ENCODE data around the gene KCNMA1. TPM values are rescaled to one million over a fixed set of nuclear protein-coding genes. Genes with fewer than 3 reads are reported as not detected.
"Not testable (repeated sequence)": the region's sequence is repeated elsewhere in the genome, so short reads cannot be mapped to it uniquely, and the experiment has no call there.

Gene KCNMA1
- total RNA-seq, 2 experiments from 2014 or later = not detected

DNA sequence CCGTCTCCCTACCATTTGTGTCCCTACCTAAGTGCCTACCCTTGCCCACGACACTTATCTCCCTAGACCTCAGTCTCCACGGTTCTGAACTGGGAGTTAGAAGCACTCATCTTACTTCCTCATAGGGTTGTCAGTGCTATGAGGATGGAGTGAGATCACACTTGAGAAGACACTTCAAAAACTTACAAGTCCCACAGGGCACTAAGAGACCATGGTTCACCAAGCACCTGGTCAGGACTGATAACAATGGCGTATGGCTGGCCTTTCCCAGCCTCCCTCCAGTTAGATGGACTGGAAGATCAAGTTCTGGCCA lies 43.2 kb downstream of the KCNMA1 start:
- intact Hi-C loops (cut with micrococcal nuclease) = no loop called here
- no peak for DNase-seq
- no peak overlapping the region for H3K27ac Mint-ChIP-seq
- no peaks in the 10 kb centered on the region for H3K9me3 Mint-ChIP-seq
- no peak overlapping the region for H3K4me3 Mint-ChIP-seq
- no peaks in the 10 kb centered on the region for H3K27me3 Mint-ChIP-seq
- H3K4me1 Mint-ChIP-seq (ENCODE audit: low read depth) = no peaks in the 10 kb centered on the region
- CTCF ChIA-PET = no interaction called here
- no peaks in the 10 kb centered on the region for H3K36me3 Mint-ChIP-seq
- POLR2A ChIA-PET = no interaction called here

DNA sequence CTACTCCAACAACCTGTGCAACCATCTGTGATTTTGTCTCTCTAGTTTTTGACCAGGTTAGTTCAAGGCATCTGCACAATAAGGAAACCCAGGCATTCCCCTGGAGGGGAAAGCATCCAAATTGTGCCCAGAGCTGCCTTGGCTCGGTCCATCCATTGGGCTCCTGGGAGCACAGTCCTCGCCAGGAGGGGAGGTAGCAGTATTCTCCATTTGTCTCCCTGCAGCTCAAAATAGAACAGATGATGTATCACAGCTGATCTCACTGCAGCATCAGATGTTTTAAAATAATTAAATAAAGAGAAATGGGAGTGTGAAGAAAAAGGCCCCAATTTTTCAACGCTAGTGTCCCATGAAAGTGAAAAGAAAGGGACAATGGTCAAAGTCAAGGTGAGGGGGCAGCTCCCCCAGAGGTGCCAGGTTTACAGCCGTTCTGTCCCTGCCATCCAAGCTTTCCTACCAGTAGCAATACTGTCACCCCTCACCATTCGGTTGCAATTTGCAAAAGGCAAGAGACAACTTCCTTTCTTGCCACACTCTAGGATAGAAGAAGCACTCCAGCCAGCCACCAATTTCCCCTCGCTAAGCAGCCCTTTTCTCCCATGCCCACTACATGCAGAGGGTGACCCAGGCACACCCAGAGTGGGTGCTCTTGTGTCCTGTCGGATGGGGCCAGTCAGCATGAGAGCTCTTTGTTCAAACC lies 43.7 kb downstream of the KCNMA1 start:
- intact Hi-C loops (cut with micrococcal nuclease) = no loop called here
- Mint-ChIP-seq H3K4me1 (ENCODE audit: low read depth) (no peaks in the 10 kb centered on the region), H3K36me3 (no peaks in the 10 kb centered on the region), H3K27me3 (no peaks in the 10 kb centered on the region), H3K4me3 (no peak overlapping the region), H3K27ac (no peak overlapping the region), H3K9me3 (no peaks in the 10 kb centered on the region)
- CTCF ChIA-PET = no interaction called here
- POLR2A ChIA-PET = no interaction called here
- DNase-seq = no peak

DNA sequence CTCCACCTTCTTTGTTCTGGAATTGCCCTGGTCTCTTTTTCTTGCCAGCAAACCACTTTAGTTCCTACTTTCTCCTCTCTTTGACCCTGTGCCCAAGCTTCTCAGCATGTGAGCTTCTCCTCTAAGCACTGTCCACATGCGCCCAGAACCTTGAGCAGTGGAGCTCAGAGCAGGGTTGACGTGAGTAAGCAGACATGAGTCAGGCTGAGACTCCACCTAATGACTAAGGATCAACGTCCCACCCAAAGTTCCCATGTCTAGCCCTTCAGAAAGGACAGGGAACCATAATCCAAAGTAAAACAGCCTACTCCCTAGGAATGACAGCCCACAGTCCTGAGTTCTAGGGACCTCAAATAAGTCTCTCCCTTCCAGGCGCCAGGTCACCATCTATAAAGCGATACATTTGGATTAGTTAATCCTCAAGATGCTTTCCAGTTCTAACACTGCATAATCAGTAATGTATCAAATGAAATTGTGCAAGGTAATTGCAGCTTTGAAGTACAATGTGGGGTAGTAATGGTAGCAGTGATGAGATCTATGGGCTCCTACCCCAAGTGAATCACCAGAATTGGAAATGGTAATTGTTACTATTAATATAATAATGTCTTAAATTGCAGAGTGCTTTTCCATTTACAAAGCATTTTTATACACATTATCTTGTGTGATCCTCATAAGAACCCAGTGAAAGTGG lies 44.5 kb downstream of the KCNMA1 start:
- ChIA-PET POLR2A (no interaction called here), CTCF (no interaction called here)
- Mint-ChIP-seq H3K4me3 (no peak overlapping the region), H3K9me3 (no peaks in the 10 kb centered on the region), H3K4me1 (ENCODE audit: low read depth) (no peaks in the 10 kb centered on the region), H3K36me3 (no peaks in the 10 kb centered on the region), H3K27me3 (no peaks in the 10 kb centered on the region), H3K27ac (no peak overlapping the region)
- no peak for DNase-seq
- intact Hi-C loops (cut with micrococcal nuclease) = no loop called here

DNA sequence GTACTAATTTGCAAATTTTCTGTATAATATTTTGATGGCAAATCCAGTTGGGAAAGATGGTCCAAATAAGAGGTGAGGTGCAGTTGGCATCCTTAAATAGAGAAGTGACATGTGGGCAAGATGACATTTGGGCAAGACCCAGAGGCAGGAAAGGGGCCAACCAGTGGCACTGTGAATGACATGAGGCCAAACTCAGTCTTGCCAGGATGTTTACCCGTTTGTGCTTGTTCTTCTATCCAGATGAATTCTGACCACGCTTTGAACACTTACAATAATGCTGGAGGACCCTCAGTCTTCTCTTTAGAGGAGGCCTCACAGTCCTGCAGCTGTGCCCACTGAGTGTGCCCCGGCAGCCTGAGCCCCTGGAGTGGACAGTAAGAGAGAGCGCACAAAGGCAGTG lies 45.1 kb downstream of the KCNMA1 start:
- no peaks in the 10 kb centered on the region for H3K4me1 Mint-ChIP-seq (ENCODE audit: low read depth)
- ChIA-PET CTCF (no interaction called here), POLR2A (no interaction called here)
- intact Hi-C loops (cut with micrococcal nuclease) = no loop called here
- DNase-seq = no peak
- no peak overlapping the region for H3K4me3 Mint-ChIP-seq
- no peak overlapping the region for H3K27ac Mint-ChIP-seq
- H3K27me3 Mint-ChIP-seq = no peaks in the 10 kb centered on the region
- H3K36me3 Mint-ChIP-seq = no peaks in the 10 kb centered on the region
- H3K9me3 Mint-ChIP-seq = no peaks in the 10 kb centered on the region

DNA sequence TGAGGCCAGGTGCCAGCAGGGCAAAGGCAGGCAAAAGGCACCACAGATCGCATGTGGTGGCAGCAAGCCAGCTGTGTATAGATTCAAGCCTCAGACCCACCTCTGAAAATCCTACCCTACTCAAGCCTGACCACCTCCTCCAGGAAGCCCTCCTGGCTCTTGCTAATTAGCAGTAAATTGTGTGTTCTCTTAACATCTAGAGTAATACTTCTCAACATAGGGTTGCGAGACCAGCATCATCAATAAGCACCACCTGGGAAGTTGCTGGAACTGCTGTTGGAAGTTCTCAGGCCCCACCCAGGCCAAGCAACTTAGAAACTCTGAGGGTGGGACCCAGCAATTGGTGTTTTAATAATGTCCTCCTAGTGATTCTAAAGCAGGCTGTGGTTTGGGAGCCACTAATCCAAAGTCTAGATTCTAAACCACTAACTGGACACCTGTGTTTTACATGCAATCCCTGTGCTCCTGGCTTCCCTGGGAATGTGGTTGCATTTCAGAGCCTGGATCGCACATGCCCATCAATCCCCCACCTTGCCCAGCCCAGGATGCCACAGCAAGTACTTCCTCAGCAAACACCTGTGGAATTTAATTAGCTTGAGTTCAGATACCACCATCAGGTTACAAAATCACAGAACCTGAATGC lies 46.2 kb downstream of the KCNMA1 start:
- no peaks in the 10 kb centered on the region for H3K9me3 Mint-ChIP-seq
- H3K36me3 Mint-ChIP-seq = no peaks in the 10 kb centered on the region
- ChIA-PET CTCF (no interaction called here), POLR2A (no interaction called here)
- no peak overlapping the region for H3K4me3 Mint-ChIP-seq
- H3K4me1 Mint-ChIP-seq (ENCODE audit: low read depth) = no peaks in the 10 kb centered on the region
- no peaks in the 10 kb centered on the region for H3K27me3 Mint-ChIP-seq
- H3K27ac Mint-ChIP-seq = no peak overlapping the region
- intact Hi-C loops (cut with micrococcal nuclease) = no loop called here
- DNase-seq = no peak

DNA sequence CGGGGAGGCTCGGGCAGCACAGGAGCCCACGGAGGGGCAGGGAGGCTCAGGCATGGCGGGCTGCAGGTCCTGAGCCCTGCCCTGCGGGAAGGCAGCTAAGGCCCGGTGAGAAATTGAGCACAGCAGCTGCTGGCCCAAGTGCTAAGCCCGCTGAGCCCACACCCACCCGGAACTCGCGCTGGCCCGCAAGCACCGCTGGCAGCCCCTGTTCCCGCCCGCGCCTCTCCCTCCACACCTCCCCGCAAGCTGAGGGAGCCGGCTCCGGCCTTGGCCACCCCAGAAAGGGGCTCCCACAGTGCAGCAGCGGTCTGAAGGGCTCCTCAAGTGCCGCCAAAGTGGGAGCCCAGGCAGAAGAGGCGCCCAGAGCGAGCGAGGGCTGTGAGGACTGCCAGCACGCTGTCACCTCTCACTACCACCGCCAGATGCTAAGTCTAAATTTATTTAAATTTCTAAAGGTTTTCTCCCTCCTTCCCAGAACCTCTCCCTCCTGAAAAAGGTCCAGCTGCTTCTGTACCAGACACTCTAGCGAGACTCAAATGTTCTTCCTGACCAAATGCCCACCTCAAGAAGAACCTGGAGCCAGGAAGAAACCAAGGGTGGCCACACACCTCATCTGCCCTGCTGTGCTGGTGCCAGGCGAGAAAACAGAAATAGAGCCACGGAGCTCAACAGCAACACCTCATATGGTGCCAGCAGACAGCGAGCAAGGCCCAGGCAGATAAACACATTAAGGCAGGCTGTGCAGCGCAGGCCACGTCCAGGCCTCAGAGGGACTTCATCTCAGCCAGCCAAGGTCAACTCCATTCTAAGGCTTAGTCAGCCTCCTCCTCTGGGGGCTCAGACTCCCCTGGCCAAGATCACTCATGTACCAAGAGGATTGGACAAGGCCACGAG lies 47.0 kb downstream of the KCNMA1 start:
- DNase-seq = no peak
- intact Hi-C loops (cut with micrococcal nuclease) = no loop called here
- CTCF ChIA-PET = no interaction called here
- Mint-ChIP-seq H3K36me3 (no peaks in the 10 kb centered on the region), H3K27ac (no peak overlapping the region), H3K9me3 (no peaks in the 10 kb centered on the region), H3K27me3 (no peaks in the 10 kb centered on the region), H3K4me3 (no peak overlapping the region), H3K4me1 (ENCODE audit: low read depth) (no peaks in the 10 kb centered on the region)
- POLR2A ChIA-PET = no interaction called here

DNA sequence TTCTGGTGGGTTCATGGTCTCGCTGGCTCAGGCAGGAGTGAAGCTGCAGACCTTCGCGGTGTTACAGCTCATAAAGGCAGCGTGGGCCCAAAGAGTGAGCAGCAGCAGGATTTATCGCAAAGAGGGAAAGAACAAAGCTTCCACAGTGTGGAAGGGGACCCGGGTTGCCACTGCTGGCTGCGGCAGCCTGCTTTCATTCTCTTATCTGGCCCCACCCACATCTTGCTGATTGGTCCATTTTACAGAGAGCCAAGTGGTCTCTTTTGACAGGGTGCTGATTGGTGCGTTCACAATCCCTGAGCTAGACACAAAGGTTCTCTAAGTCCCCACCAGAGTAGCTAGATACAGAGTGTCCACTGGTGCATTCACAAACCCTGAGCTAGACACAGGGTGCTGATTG lies 47.9 kb downstream of the KCNMA1 start:
- H3K4me1 Mint-ChIP-seq (ENCODE audit: low read depth); H3K27ac Mint-ChIP-seq; CTCF ChIA-PET; H3K36me3 Mint-ChIP-seq; DNase-seq; H3K27me3 Mint-ChIP-seq; intact Hi-C loops (cut with micrococcal nuclease); POLR2A ChIA-PET; H3K9me3 Mint-ChIP-seq; H3K4me3 Mint-ChIP-seq: not testable (repeated sequence)

DNA sequence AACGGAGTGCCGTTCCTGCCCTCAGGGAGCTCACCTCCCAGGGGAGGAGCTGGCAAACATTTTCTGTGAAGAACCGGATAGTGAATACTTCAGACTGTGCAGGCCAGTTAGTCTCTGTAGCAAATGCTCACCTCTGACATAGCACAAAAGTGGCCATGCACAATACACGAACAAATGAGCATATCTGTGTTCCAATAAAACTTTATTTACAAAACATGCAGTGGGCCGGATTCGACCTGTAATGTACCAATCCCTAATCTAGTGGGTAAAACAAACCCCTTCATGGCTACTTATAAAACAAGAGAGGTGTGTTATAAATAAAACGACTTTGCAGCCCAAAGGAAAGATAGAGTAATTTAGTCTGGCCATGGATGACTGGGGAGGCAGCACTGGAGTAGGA lies 48.7 kb downstream of the KCNMA1 start:
- POLR2A ChIA-PET = no interaction called here
- intact Hi-C loops (cut with micrococcal nuclease) = no loop called here
- Mint-ChIP-seq H3K36me3 (no peaks in the 10 kb centered on the region), H3K27me3 (no peaks in the 10 kb centered on the region), H3K9me3 (no peaks in the 10 kb centered on the region), H3K4me3 (no peak overlapping the region), H3K4me1 (ENCODE audit: low read depth) (no peaks in the 10 kb centered on the region), H3K27ac (no peak overlapping the region)
- CTCF ChIA-PET = no interaction called here
- DNase-seq = no peak

DNA sequence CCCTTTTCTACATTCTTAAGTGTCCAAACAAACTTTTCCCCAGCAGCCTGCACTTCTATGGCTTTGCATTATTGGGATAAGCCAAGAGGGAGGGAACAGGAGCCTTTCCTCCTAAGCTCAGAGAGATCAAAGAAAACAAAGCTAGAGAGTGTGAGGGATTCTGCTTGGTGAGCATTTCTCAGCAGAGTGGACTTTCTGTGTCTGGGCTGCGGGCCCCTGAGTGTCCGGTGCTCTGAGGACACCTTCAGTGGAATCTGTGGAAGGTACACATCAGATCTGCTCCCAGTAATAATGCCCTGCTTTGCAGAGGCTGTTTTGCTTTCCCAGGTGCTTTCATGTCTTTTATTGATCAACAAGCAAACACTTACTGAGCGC lies 50.2 kb downstream of the KCNMA1 start:
- no peak overlapping the region for H3K27ac Mint-ChIP-seq
- H3K27me3 Mint-ChIP-seq = no peaks in the 10 kb centered on the region
- POLR2A ChIA-PET = no interaction called here
- CTCF ChIA-PET = no interaction called here
- H3K4me3 Mint-ChIP-seq = no peak overlapping the region
- no peaks in the 10 kb centered on the region for H3K9me3 Mint-ChIP-seq
- DNase-seq = no peak
- H3K4me1 Mint-ChIP-seq (ENCODE audit: low read depth) = no peaks in the 10 kb centered on the region
- H3K36me3 Mint-ChIP-seq = no peaks in the 10 kb centered on the region
- intact Hi-C loops (cut with micrococcal nuclease) = no loop called here

DNA sequence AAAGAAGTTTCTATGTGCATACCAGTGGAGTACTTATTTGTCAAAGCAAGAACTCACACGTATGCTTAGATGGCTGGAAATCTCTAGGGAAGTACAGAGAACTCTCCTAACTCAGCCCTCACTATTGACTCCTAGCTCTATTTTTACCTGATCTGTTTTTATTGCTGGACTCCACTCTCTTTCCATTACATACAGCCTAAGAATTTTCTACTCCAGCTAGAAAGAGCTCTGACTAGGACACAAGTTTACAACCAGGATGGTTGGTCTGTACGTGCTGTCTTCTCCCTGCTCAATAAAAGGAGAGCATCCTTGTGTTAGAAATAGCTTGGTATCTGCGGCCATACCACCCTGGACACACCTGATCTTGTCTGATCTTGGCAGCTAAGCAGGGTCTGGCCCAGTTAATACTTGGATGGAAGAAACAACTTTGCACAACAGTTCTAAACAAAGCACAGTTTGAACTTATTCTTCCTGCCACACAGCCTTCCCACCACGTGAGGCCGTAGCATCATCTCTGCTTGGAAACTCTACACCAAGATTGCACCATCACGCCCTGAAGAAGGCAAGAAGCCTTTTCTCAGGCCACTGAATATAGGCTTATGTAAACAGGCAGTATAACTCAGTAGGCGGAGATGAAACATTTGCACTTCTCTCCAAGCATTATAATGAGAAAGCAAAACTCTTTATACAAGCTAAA lies 50.7 kb downstream of the KCNMA1 start:
- no peak overlapping the region for H3K4me3 Mint-ChIP-seq
- CTCF ChIA-PET = interaction anchor here (0.6 kb wide), 1 partner anchor 260 kb away, joined by 7 read pairs; no protein-coding TSS in a partner anchor
- DNase-seq = no peak
- H3K27ac Mint-ChIP-seq = no peak overlapping the region
- H3K4me1 Mint-ChIP-seq (ENCODE audit: low read depth) = no peaks in the 10 kb centered on the region
- POLR2A ChIA-PET = no interaction called here
- H3K36me3 Mint-ChIP-seq = no peaks in the 10 kb centered on the region
- H3K9me3 Mint-ChIP-seq = no peaks in the 10 kb centered on the region
- intact Hi-C loops (cut with micrococcal nuclease) = no loop called here
- no peaks in the 10 kb centered on the region for H3K27me3 Mint-ChIP-seq

DNA sequence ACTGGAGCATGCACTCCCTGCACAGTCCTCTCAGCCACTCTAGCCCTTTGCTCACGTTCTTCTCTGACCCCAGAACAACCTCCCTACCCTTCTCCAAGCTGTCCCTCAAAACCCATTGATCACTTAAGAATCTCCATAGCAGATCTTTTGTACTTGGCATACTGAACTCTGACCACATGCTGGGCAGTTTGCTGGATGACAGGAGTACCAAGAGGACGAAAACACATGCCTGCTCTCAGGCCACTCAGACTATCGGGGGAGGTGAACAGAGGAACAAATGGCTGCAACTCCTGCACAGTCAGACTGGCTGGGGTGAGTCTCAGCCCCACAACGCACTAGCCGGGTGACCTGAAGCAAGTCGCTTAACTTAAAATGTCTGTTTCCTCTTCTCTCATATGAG lies 52.7 kb downstream of the KCNMA1 start:
- H3K9me3 Mint-ChIP-seq = no peaks in the 10 kb centered on the region
- ChIA-PET POLR2A (interaction anchor here (0.6 kb wide), 1 partner anchor 500 kb away, joined by 3 read pairs; no protein-coding TSS in a partner anchor), CTCF (no interaction called here)
- DNase-seq = no peak
- no peaks in the 10 kb centered on the region for H3K36me3 Mint-ChIP-seq
- no peaks in the 10 kb centered on the region for H3K27me3 Mint-ChIP-seq
- no peak overlapping the region for H3K4me3 Mint-ChIP-seq
- H3K27ac Mint-ChIP-seq = no peak overlapping the region
- intact Hi-C loops (cut with micrococcal nuclease) = no loop called here
- H3K4me1 Mint-ChIP-seq (ENCODE audit: low read depth) = no peaks in the 10 kb centered on the region

DNA sequence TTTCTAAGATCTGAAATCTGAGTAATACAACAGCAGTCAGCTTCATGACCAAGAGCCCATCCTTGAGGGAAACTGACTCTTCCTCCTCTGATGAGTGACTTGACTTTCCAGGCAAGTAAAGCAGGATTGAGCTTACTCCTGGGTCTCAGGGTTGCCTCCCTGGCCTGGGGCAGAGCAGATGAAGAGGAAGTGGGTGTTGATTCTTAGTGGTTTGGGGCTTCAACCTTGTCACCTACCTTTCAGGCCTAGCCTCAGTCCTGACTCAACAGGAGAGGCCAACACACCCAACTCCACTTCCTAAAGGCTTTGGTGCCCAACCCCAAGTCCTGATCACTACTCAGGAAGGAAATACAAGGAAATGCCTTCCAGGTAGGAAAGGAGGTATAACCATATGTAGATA lies 54.1 kb downstream of the KCNMA1 start:
- H3K27me3 Mint-ChIP-seq = no peaks in the 10 kb centered on the region
- ChIA-PET CTCF (no interaction called here), POLR2A (no interaction called here)
- H3K27ac Mint-ChIP-seq = no peak overlapping the region
- DNase-seq = no peak
- intact Hi-C loops (cut with micrococcal nuclease) = no loop called here
- no peak overlapping the region for H3K4me3 Mint-ChIP-seq
- no peaks in the 10 kb centered on the region for H3K9me3 Mint-ChIP-seq
- no peaks in the 10 kb centered on the region for H3K36me3 Mint-ChIP-seq
- H3K4me1 Mint-ChIP-seq (ENCODE audit: low read depth) = no peaks in the 10 kb centered on the region

Measured in activated CD4-positive, alpha-beta memory T cell treated with anti-CD3 and anti-CD28 coated beads for 36 hours (primary cell).